K562 (cell line): ENCODE results near the gene PLEKHG5.

Source experiments
- CTCF ChIP-seq, 3 experiments: IDR thresholded peaks in 2 of 3; conservative IDR thresholded peaks in 1 of 3; 2 replicates each; pipeline ENCODE4 v1.5.1; 2011 to 2012; ENCODE audit warnings: low read length in 3 of 3, mild to moderate bottlenecking in 3 of 3, control low read depth in 2 of 3, improper control_type of control experiment in 1 of 3, inconsistent platforms in 1 of 3, low read depth in 1 of 3, mixed read lengths in 1 of 3, moderate library complexity in 1 of 3; ENCODE audit not compliant: insufficient read depth in 2 of 3
- ID3 ChIP-seq, 2 experiments: fragments of 250-450 bp in 1 of 2; fragments of 450-650 bp in 1 of 2; sonication (Bioruptor Pico) in 1 of 2; IDR thresholded peaks; 2 replicates each; pipeline versions ENCODE4 v1.6.1 to v1.8.0; 2016 to 2021; ENCODE audit warnings: mild to moderate bottlenecking in 2 of 2, moderate library complexity in 2 of 2, missing compliant biosample characterization in 1 of 2, missing genetic modification characterization in 1 of 2
- JUN ChIP-seq, 2 experiments: sonication (generic) in 1 of 2; formaldehyde crosslinking in 1 of 2; IDR thresholded peaks; 2 replicates each; pipeline versions ENCODE4 v1.6.1 to v1.8.0; 2012 to 2022; ENCODE audit warnings: borderline replicate concordance in 2 of 2, mild to moderate bottlenecking in 2 of 2, improper control_type of control experiment in 1 of 2, low read depth in 1 of 2, low read length in 1 of 2, missing genetic modification reagents in 1 of 2
- MYNN ChIP-seq, 2 experiments: sonication (generic); formaldehyde crosslinking in 1 of 2; IDR thresholded peaks; 2 replicates each; pipeline versions ENCODE4 v1.5.0 to v1.6.1; 2016 to 2020; ENCODE audit warnings: antibody characterized with exemption in 1 of 2, missing genetic modification reagents in 1 of 2
- RAD51 ChIP-seq: fragments of 450-650 bp; IDR thresholded peaks from 2 replicates; pipeline ENCODE4 v1.7.1; 2016; ENCODE audit warnings: low read depth, mild to moderate bottlenecking, borderline replicate concordance
- RCOR1 ChIP-seq, 2 experiments: IDR thresholded peaks; 2 replicates each; pipeline ENCODE4 v1.6.1; 2012; ENCODE audit warnings: low read depth in 2 of 2, low read length in 2 of 2, borderline replicate concordance in 1 of 2, improper control_type of control experiment in 1 of 2
- SREBF1 ChIP-seq: fragments of 150-350 bp; IDR thresholded peaks from 2 replicates; pipeline ENCODE4 v1.6.1; 2014; ENCODE audit warnings: antibody characterized with exemption, low read depth, low read length, borderline replicate concordance
- THAP7 ChIP-seq: fragments of 250-450 bp; sonication (Bioruptor Pico); IDR thresholded peaks from 2 replicates; pipeline ENCODE4 v1.5.0; 2021
- ZBTB33 ChIP-seq: sonication (generic); formaldehyde crosslinking; IDR thresholded peaks from 2 replicates; pipeline ENCODE4 v1.8.1; 2023; ENCODE audit warnings: mild to moderate bottlenecking, missing genetic modification reagents
- ZNF384 ChIP-seq: IDR thresholded peaks from 2 replicates; pipeline ENCODE4 v1.6.1; 2012; ENCODE audit warnings: low read depth, low read length, improper control_type of control experiment
- ZNF398 ChIP-seq: fragments of 250-450 bp; sonication (Bioruptor Pico); IDR thresholded peaks from 2 replicates; pipeline ENCODE4 v1.8.0; 2021; ENCODE audit warnings: moderate library complexity, mild to moderate bottlenecking, inconsistent platforms

- TF ChIP-seq RCOR1 (IDR thresholded peaks at IDR 0.05; ENCODE audit: borderline replicate concordance in 1 of 2, low read depth in 2 of 2, low read length in 2 of 2) (no peak), CTCF (IDR thresholded peaks at IDR 0.05 in 2 of 3, conservative IDR thresholded peaks at IDR 0.05 in 1 of 3; ENCODE audit: insufficient read depth in 2 of 3, low read depth in 1 of 3, low read length in 3 of 3) (no peak), JUN (IDR thresholded peaks at IDR 0.05; ENCODE audit: borderline replicate concordance, low read depth, low read length) (no peak), JUN (CRISPR knock-in tag; IDR thresholded peaks at IDR 0.05; ENCODE audit: borderline replicate concordance) (no peak), THAP7 (CRISPR knock-in tag) (no peak), ID3 (CRISPR knock-in tag; IDR thresholded peaks at IDR 0.05) (no peak), ID3 (tag; IDR thresholded peaks at IDR 0.05) (no peak), ZNF398 (no peak), SREBF1 (no peak), ZBTB33 (CRISPR knock-in tag) (no peak), ZNF384 (no peak), MYNN (IDR thresholded peaks at IDR 0.05) (no peak), MYNN (CRISPR knock-in tag; IDR thresholded peaks at IDR 0.05) (no peak), RAD51 (no peak)
These were observed 44.2 kb downstream of the PLEKHG5 start for GRCh38 chr1:6447016-6447817.
